Measurements from ENCODE around the gene ANKH.

The ANKH gene

DNA sequence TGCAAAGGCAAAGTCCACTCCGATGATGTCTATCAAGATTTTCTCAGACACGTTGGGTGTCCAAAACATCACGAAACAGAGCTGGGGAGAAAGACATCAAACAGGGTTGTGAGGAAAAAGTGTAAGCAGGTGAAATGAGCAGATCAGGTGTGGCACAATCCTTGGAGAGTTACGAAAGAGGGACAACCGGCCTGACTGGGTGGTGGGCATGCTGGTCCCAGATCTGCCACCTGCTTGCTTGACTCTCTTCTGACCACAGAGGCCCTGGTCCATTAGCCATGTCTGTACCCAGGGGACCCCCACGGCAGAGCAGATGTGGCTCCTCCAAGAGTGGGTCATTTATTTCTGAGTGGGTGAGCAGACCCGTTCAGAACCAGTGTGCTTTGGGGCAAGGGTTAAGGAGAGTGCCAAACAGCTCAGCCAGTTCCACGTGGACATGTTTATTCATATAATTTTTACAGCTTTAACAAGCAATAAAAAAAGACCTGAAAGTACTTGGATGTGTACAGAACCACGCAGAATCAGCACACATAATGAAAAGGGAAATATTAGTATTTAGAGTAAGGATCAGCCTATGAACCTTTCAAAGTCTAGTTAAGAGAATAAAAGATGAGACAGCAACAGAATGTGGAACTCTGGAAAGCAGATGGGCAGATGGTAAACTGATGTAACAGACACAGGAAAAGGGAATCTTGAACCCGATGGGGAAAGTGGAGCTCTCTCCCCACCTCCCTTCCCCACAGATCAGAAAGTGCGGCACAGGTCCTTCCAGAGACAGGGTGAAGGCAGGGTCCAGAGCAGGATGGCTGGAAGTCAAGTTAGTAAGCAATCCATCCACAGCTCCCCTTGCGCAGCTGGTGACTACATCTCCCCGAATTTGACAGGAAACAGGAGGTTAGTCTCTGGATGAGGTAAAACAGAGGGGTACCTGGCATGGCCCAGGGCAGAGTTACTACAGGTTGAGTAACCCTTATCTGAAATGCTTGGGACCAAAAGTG, 154.5 kb downstream of the ANKH start:
- DNase-seq (ENCODE audit: low read depth in 2 of 3, low spot score in 1 of 3), result no peak

DNA sequence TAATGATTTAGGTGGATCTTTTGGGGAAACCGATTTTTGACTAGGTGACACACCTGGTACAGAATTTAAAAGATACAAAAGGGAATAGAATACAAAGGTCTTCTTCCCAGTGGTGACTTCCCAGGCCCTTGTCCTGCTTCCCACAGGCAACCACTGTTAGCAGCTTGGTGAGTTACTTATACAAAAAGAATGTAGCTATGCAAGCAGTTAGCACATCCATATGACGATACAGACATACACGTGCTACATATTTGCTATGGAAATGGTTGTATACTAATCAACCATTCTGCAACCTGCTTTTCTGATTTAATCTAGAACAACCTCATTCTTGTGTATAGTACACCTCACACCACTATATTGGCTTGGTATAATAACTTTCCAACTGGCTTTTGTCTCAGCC, 156.1 kb downstream of the ANKH start:
- no peak for DNase-seq (ENCODE audit: low read depth in 2 of 3, low spot score in 1 of 3)

DNA sequence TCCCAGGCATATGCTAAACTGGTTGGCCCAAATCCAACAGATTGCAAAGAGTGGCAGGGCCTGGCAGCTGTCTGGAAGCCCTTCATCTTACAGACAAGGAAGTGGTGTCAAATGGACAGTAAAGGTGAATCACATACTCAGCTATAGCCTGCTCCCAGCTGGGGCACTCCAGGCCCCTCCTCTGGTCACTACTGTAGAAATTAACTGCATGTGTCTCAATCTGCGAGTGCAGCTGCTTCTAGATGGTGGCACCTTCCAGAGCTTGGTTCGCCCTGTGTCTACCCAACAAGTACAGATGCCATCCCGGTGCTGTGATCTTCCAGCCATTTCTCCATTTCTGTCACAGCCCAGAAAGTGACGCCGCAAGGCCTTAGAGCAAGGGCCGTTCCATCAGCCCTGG, 156.9 kb downstream of the ANKH start:
- no peak for DNase-seq (ENCODE audit: low read depth in 2 of 3, low spot score in 1 of 3)

DNA sequence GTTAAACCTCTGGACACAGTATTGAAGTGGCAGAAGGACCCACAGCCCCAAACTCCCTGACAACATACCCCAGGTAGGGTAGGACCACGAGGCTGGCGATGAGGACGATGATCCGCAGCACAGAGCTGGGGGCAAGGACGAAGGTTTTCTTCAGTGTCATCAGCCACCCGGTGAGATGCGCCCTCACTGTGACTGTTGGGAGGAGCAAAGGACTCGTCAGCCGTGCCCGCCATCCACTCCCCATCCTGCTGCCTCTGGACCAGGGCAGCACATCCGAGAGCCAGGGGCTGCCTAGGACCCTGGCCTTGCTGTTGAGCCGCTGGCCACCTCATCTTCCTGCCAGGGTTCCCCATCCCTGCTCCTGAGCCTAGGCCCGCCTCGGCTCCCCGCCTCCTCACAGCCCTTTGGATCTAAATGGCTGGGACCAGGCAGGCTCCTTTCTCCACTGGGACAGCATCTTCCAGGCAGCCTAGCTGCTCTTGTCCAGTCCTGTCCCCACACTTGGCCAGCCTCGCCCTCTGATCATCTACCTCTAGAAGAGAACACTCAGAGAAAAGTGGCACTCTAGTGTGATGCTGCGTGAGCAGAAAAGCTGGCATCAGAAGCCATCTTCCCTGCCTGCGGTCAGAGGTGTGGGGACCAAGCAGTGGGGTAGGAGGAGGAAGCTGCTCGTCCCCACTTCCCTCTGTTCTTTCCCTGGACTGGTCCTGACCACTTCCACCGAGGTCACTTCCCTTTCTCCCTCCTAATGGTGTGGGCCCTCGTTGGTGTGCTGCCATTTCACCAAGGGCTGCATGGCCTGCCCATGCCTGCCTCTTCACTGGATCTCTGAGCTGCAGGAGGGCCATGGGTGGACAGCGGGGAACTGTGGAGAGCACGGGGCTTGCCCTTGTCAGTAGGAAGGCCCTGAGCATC, 157.8 kb downstream of the ANKH start:
- no peak for DNase-seq (ENCODE audit: low read depth in 2 of 3, low spot score in 1 of 3)

DNA sequence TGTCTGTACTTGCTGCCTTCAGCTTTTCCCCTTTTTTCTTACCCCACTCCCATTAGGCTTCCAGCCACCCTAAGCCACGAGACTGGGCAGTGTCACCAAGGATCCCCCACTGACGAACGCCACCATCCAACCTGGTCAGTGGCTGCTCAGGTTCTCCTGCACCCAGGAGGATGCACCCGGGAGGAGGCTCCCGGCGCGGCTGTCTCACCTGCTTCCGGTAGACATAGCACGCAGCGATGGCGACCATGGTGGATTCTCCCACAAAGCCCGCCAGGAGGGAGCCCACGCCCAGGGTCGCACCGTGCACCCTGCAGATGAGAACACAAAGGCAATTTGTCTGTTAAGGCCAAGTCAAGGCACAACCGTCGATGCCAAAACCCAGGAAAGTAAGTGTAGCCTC, 158.9 kb downstream of the ANKH start:
- no peak for DNase-seq (ENCODE audit: low read depth in 2 of 3, low spot score in 1 of 3)

DNA sequence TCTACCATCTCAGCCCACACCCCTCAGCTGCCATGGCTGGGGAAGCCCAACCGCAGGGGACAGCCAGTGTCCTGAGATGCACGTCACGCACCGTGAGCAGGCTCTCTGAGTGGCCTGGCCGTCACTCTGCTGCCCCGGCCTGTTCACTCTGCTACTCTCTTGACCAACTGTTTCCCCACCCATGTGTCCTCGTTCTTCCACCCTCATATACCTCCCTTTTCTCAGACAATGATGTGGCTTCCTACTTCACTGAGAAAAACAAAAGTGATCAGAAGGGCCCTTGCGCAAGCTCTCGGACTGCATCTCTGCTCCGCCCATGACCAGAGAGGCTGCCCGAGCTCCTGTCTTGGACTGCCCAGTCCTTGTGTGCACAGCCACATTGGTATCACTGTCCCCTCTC, 159.4 kb downstream of the ANKH start:
- DNase-seq (ENCODE audit: low read depth in 2 of 3, low spot score in 1 of 3), result no peak

DNA sequence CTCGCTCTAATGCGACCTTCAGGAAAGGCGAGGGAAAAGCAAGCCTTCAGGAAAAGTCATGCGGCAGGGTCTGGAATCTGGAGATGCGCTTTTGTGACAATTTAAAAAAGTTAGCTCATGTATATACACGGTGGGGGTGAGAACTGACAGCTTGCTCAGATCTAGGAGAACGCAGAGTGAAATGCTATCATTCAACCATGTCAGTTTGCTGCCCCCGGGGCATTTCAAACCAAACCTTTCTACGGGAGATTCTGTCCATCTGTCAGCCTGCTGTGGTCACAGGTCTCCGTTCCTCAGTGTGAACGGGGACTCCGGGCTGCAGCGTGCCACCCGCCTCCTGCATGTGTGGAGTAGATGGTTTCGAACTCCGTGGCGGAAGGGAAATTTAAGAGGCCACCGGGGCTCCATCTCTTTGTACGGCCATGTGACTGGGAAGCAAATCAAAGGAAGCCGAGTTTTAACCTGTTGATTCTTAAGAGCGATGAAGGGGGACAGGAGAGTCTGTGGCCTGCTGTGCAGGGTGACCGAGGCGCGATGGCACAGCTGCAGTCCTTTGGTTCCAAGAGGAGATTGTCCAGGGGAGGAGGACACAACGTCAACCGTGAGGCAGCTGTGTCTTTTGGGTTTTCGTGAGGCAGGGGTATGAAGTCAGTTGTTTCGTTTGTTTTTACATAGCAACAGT, 161.1 kb downstream of the ANKH start:
- DNase-seq (ENCODE audit: low read depth in 2 of 3, low spot score in 1 of 3), result no peak

DNA sequence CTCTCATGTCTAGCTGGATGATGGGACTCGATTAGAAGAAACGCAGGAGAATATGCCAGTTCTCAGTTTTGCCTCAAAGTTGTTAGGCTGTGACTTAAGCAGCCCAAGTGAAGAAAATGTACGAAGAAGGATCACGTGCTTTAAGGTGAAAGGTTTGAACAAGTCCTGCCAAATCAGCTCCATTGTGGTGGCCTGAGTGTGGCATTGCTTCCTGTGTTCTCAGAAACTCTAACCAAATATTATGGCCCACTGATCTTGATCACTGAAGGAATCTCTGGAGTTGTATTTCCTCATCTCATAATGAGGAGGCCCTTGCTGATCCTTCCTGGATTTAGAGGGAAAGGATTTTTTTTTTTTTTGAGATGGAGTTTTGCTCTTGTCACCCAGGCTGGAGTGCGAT, 163.0 kb downstream of the ANKH start:
- DNase-seq (ENCODE audit: low read depth in 2 of 3, low spot score in 1 of 3), result no peak

DNA sequence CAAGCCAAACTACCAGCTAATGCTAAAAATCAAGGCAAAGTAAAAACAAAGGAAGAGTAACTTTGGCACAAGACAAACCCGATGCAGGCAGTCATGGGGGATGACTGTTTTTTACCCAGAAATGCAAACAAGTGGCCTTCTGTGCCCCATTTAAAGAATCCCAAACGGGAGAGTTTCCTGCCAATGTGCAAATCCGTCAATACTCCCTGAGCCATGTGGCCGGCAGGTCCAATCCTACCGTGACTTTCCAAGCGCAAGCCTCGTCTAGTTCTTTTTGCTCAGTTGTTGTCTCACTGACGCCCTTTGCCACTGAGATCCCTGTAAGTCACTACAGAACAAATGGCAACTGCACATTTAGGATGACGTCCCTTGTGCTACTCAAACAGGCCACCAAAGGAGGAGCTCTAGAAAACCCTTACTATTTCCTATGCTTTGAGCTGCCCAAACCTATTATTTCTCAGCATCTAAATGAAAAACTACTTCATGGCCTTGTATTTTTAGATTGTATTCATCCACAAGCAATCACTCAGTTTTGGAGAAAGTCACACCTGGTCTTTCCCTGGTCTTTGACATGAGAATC, 163.7 kb downstream of the ANKH start:
- DNase-seq (ENCODE audit: low read depth in 2 of 3, low spot score in 1 of 3), result no peak

DNA sequence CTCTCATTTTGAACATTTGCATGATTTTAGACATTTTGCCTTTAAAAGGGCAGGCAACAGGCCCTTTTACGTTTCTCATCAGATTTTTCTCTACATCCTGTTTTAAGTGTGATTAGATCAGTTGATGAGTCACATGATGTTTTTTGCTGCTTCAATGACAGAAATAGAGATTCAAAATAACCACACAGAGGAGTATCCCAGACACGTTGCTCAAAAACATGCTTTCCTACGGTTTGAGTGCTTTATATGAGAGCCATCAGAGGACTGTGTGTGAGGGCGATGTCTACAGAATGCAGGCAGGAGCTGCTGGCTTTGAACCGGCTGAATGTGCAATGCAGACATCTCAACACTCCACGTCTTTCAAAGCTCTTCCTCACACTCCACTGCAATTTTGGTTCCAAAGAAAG, 165.0 kb downstream of the ANKH start:
- DNase-seq (ENCODE audit: low read depth in 2 of 3, low spot score in 1 of 3), result peak in 1 of 3 donors; percentile 35

DNA sequence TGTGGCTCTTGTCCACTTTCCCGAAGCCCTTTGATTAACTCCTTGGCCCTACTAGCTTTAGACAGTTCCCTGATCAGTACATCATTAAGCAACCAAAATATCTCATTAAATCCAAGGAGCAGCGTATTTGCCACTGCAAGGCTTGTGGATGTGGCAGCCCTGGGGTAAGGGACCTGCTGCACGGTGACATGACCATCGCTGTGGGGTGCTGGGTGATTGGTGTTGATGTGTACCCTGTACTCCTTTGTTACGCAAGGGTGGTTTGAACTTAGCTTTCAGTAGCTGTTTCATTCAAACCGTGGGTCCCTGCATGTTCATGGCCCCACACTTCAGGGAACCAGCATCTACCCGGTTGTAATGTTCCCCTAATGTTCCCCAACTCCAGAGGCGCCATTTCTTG, 166.0 kb downstream of the ANKH start:
- DNase-seq (ENCODE audit: low read depth in 2 of 3, low spot score in 1 of 3), result no peak

DNA sequence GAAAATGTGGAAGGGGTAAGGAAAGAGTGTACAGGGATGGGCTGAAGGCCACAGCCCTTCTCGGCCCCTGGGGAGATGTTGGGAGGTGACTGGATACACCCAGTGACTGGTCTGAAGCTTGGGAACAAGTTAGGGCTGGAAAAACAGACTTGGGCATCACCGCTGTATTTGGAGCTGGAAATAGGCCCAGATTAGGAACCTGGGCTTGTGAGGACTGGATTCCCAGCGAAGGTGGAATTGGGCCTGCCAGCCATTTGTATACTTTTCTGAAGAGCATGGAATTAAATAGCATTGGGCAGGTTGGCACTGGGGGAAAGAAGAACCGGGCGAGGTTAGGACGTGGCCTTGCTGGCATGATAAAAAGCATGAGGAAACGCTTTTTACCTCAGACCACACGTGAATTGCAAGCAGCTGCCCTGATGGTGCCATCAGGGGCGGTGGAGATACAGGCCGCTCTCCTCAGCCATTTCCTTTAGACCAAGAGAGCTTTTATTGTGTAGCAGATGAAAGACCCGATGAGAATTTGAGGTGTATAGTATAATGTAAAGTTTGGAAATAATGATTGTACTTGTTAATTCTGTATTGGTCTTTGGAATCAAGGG, 169.2 kb downstream of the ANKH start:
- no peak for DNase-seq (ENCODE audit: low read depth in 2 of 3, low spot score in 1 of 3)

DNA sequence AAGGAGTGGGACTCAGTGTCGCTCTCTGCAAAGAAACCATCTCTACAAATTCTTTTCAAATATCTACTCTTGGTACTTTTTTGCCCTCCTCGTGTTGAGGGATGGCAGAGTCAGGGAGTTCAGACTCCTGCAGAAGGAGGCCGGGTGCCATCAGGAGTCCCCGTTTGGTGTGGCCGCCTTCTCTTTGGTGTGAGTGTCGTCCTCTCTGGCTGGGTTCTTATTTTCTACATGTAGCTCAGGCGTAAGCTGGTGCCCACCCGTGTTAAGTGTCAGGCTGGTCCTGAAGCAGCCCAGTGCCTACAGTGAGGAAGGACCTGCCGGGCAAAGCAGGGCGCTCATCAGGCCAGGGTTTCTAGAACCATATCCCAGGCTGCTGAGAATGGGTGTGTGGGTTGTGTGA, 170.0 kb downstream of the ANKH start:
- DNase-seq (ENCODE audit: low read depth in 2 of 3, low spot score in 1 of 3), result no peak

DNA sequence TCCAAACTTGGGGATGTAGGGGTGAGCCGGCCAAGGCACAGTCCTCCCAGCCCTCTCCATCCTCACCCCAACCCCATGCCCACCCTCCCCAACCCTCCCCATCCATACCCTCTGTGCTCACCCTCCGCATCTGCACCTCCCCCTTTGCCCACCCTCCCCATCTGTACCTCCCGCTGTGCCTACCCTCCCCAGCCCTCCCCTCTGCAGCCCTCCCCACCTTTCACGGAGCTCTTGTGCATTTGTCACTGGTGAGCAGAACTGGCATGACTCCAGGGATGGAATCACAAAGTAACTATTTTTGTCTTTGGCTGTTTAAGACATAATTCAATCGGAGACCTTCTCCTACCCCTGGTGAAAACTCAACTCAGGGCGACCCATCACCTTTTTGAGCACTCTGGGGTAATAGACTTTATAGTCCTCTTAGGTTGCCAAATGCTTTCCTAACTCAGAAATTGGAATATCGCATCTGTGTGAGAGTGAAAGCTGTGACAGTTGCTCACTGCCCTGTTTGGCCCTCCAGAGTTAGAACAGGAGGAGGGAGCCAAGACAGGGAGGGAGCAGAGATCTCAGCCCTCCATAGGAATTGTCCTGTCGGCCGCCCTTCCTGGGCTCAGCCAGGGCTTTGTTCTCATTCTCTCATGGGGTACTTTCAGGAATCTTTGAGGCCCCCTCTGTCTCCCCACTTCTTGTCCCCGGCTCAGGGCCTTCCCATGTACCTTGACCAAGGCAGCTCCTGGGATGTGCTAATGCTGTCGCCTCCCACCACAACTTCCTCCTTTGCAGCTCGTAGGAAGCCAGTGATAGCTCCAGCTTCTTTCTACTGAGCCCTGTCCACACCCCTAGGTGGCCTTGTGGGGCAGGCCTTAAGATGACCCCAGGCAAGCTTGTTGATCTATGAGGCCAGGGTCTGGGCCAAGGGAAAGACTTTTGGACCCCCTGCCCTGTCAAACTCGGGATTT, 170.8 kb downstream of the ANKH start:
- DNase-seq (ENCODE audit: low read depth in 2 of 3, low spot score in 1 of 3), result no peak

DNA sequence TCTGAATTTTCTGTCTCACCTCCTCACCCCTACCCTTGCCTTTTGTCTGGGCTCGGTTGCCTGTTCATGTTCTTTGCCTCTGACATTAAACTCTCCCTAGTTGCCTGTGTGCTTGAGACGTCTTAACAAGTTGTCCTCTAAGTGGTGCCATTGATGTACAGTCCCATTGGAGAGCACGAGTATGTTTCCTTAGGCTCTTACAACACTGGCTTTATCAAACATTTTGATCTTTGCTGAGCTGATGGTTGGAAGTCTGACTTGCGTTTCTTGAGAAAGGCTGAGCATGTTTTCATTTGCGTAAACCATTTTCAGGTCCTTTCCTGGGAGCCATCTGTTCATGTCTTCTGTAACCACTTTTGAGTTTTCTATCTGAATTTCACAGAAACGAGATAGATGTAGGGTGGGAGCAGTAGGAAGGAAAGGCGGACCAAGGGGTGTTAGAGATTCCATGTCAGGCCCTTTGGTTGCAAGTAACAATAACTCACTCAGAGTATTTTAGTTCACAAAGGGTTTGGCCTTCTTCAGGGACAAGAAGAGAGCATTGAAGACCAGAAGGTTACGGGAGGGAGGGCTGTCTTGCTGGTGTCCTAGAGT, 171.7 kb downstream of the ANKH start:
- DNase-seq (ENCODE audit: low read depth in 2 of 3, low spot score in 1 of 3), result no peak

DNA sequence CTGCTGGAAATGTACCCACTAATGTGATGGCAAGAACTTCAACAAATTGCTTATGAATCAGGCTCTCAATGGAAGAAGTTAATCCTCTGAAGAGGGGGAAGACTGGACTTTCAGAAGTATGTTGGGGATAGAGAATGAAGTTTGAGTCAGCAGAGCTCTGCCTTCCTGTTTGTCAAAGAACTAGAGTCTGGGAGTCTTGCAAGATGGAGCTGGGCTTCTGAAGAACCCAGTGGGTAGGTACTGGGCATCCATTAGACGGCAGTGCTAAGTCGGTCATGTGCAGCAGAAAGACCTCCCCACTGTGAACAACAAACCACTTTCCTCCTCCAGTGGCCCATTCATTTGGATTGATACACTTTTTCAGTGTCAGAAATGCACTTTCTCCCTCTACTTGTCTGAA, 172.4 kb downstream of the ANKH start:
- no peak for DNase-seq (ENCODE audit: low read depth in 2 of 3, low spot score in 1 of 3)

DNA sequence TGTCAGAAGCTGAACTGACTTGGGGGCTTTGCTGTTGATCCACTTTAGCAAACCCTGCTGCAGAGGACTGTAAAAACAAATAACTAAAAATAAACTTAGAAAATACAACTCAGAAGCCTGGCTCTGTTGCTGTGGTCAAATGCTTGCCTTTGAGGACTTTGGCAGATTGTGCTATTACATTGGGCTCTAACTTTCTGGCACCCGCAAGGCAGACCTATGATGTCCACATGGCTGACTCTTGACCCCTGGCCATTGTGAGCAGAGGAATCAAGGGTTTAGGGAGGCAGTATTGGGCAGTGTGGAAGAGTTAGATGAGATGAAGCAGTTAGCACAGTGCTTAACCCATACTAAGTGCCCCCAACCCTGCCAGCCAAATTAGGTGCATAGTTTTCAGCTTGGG, 173.1 kb downstream of the ANKH start:
- DNase-seq (ENCODE audit: low read depth in 2 of 3, low spot score in 1 of 3), result no peak

DNA sequence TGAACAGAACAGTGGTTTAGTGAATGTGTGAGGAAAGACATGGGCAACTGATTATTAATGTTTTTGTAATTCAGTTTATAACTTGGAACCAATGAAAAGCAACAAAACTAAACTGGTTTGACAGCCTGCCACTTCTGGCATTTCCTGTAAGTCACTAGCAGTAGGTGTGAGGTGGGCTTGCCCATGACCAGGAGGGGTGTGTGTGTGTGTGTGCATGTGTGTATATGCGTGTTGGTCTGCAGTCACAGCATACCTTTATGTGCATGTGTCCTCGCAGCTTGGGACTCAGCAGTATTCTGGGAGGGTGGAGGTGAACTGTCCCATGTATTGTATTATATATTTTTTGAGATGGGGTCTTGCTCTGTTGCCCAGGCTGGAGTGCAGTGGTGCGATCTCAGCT, 174.7 kb downstream of the ANKH start:
- no peak for DNase-seq (ENCODE audit: low read depth in 2 of 3, low spot score in 1 of 3)

DNA sequence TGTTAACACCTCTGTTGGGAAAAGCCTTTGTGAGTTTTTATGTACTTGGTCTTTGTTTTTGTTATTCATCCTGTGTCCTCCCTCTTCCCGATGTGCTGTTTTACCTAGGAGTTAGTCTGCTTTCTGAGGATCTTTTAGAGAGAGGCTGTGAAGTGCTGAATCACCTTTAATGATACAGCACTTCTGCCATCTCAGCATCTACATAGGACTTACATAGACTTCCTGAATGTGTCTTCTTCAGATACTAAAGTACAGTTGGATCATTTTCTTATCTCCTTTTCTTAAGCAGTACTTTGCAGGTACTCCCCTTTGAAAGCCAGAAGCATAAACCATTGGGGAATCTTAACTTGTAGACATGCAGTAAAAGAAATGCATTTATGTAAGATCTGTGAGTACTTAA, 175.5 kb downstream of the ANKH start:
- no peak for DNase-seq (ENCODE audit: low read depth in 2 of 3, low spot score in 1 of 3)

All from stimulated activated CD4-positive, alpha-beta T cell treated with anti-CD3 and anti-CD28 coated beads, Interleukin-12 subunit alpha, Interleukin-12 subunit beta, amount 100 ng/mL, for 48 hours (primary cell).